ENCODE data around the gene ACTMAP. TPM values are rescaled to one million over a fixed set of nuclear protein-coding genes. Genes with fewer than 3 reads are reported as not detected.

The ACTMAP gene
- total and polyA plus RNA-seq, 4 donors, result 0.88 to 6.1 (median 3.7) TPM

- Histone ChIP-seq H3K4me3 (ENCODE audit: low read length in 2 of 2) (no peak overlapping the region), H3K36me3 (ENCODE audit: control insufficient read depth in 1 of 2, insufficient read depth in 2 of 2, low read length in 1 of 2) (peaks cover 4 to 9% of the 10 kb centered on the region in 2 donors), H3K4me1 (ENCODE audit: control insufficient read depth in 1 of 2, insufficient read depth in 2 of 2, low read length in 2 of 2) (no peaks in the 10 kb centered on the region), H3K9me3 (ENCODE audit: control insufficient read depth, low read length) (no peaks in the 10 kb centered on the region), H3K27me3 (ENCODE audit: control insufficient read depth in 1 of 2, insufficient read depth in 2 of 2, low read length in 1 of 2) (no peaks in the 10 kb centered on the region), H3K27ac (ENCODE audit: low read depth in 1 of 2, low read length in 2 of 2) (no peak overlapping the region)
- DNase-seq, result no peak
- 75 to 78% methylated on average over 9 of the region's 9 CpGs for WGBS, 2 donors
- intact Hi-C loops (cut with DNase I), result loop anchor here in 1 of 2 donors (5.0 kb wide), 1 partner anchor 43 kb away; the partner anchor contains the start of gene EGLN2
- ATAC-seq (ENCODE audit: low FRiP score), result no peak
Measured at GRCh38 chr19:40754611-40755247, 4.5 kb upstream of the ACTMAP start.

- Histone ChIP-seq H3K4me1 (ENCODE audit: control insufficient read depth in 1 of 2, insufficient read depth in 2 of 2, low read length in 2 of 2) (no peaks in the 10 kb centered on the region), H3K27ac (ENCODE audit: low read depth in 1 of 2, low read length in 2 of 2) (no peak overlapping the region), H3K27me3 (ENCODE audit: control insufficient read depth in 1 of 2, insufficient read depth in 2 of 2, low read length in 1 of 2) (no peaks in the 10 kb centered on the region), H3K9me3 (ENCODE audit: control insufficient read depth, low read length) (no peaks in the 10 kb centered on the region), H3K4me3 (ENCODE audit: low read length in 2 of 2) (no peak overlapping the region), H3K36me3 (ENCODE audit: control insufficient read depth in 1 of 2, insufficient read depth in 2 of 2, low read length in 1 of 2) (peaks cover 0 to under 1% of the 10 kb centered on the region in 2 donors)
- DNase-seq, result no peak
- intact Hi-C loops (cut with DNase I), result loop anchor here in 1 of 2 donors (5.0 kb wide), 1 partner anchor 45 kb away; the partner anchor contains the start of gene EGLN2
- ATAC-seq (ENCODE audit: low FRiP score), result no peak
- WGBS, 2 donors, result 79 to 83% methylated on average over 12 of the region's 12 CpGs
Measured at GRCh38 chr19:40752257-40752781, 2.0 kb upstream of the ACTMAP start.

- intact Hi-C loops (cut with DNase I), result loop anchor here (1.0 to 5.0 kb wide), 6 partner anchors 26 to 60 kb away; partner anchors contain the start of genes EGLN2 (in 2 of the 2), COQ8B (in 1 of the 2), ITPKC (in 1 of the 2) and NUMBL (in 1 of the 2)
- Histone ChIP-seq H3K27me3 (ENCODE audit: control insufficient read depth in 1 of 2, insufficient read depth in 2 of 2, low read length in 1 of 2) (no peaks in the 10 kb centered on the region), H3K36me3 (ENCODE audit: control insufficient read depth in 1 of 2, insufficient read depth in 2 of 2, low read length in 1 of 2) (no peaks in the 10 kb centered on the region), H3K27ac (ENCODE audit: low read depth in 1 of 2, low read length in 2 of 2) (peak within 1 kb of the TSS; percentile 62 to 82), H3K4me1 (ENCODE audit: control insufficient read depth in 1 of 2, insufficient read depth in 2 of 2, low read length in 2 of 2) (no peaks in the 10 kb centered on the region), H3K9me3 (ENCODE audit: control insufficient read depth, low read length) (no peaks in the 10 kb centered on the region), H3K4me3 (ENCODE audit: low read length in 2 of 2) (peak within 1 kb of the TSS; percentile 79 to 95)
- peak; percentile 98 for DNase-seq
- 1% methylated on average over 46 of the region's 46 CpGs for WGBS, 2 donors
- peak; percentile 94 for ATAC-seq (ENCODE audit: low FRiP score)
Measured at GRCh38 chr19:40750874-40751537, 729 bp upstream of the ACTMAP start, which contains the start of gene SNRPA. TSS of gene SNRPA (plus strand) at chr19:40751203. CDS start at chr19:40751409, 206 bp downstream.

- Histone ChIP-seq H3K4me1 (ENCODE audit: control insufficient read depth in 1 of 2, insufficient read depth in 2 of 2, low read length in 2 of 2) (no peaks in the 10 kb centered on the region), H3K27me3 (ENCODE audit: control insufficient read depth in 1 of 2, insufficient read depth in 2 of 2, low read length in 1 of 2) (no peaks in the 10 kb centered on the region), H3K4me3 (ENCODE audit: low read length in 2 of 2) (no peak overlapping the region), H3K27ac (ENCODE audit: low read depth in 1 of 2, low read length in 2 of 2) (no peak overlapping the region), H3K36me3 (ENCODE audit: control insufficient read depth in 1 of 2, insufficient read depth in 2 of 2, low read length in 1 of 2) (no peaks in the 10 kb centered on the region), H3K9me3 (ENCODE audit: control insufficient read depth, low read length) (no peaks in the 10 kb centered on the region)
- intact Hi-C loops (cut with DNase I), result no loop called here
- ATAC-seq (ENCODE audit: low FRiP score) (no peak), DNase-seq (no peak)
- 94 to 97% methylated on average over 7 of the region's 7 CpGs for WGBS, 2 donors
Measured at GRCh38 chr19:40747536-40747935, 2.7 kb downstream of the ACTMAP start.

GRCh38 chr19:40745402-40745780 is 4.9 kb downstream of the ACTMAP start:
- WGBS, 2 donors, result 76 to 77% methylated on average over 7 of the region's 7 CpGs
- Histone ChIP-seq H3K36me3 (ENCODE audit: control insufficient read depth in 1 of 2, insufficient read depth in 2 of 2, low read length in 1 of 2) (no peaks in the 10 kb centered on the region), H3K9me3 (ENCODE audit: control insufficient read depth, low read length) (no peaks in the 10 kb centered on the region), H3K27ac (ENCODE audit: low read depth in 1 of 2, low read length in 2 of 2) (peak overlapping the region in 1 of 2 donors; percentile 6), H3K4me1 (ENCODE audit: control insufficient read depth in 1 of 2, insufficient read depth in 2 of 2, low read length in 2 of 2) (no peaks in the 10 kb centered on the region), H3K4me3 (ENCODE audit: low read length in 2 of 2) (no peak overlapping the region), H3K27me3 (ENCODE audit: control insufficient read depth in 1 of 2, insufficient read depth in 2 of 2, low read length in 1 of 2) (no peaks in the 10 kb centered on the region)
- intact Hi-C loops (cut with DNase I), result no loop called here
- ATAC-seq (ENCODE audit: low FRiP score) (no peak), DNase-seq (no peak)

- Histone ChIP-seq H3K4me1 (ENCODE audit: control insufficient read depth in 1 of 2, insufficient read depth in 2 of 2, low read length in 2 of 2) (no peaks in the 10 kb centered on the region), H3K4me3 (ENCODE audit: low read length in 2 of 2) (no peak overlapping the region), H3K27me3 (ENCODE audit: control insufficient read depth in 1 of 2, insufficient read depth in 2 of 2, low read length in 1 of 2) (no peaks in the 10 kb centered on the region), H3K36me3 (ENCODE audit: control insufficient read depth in 1 of 2, insufficient read depth in 2 of 2, low read length in 1 of 2) (no peaks in the 10 kb centered on the region), H3K9me3 (ENCODE audit: control insufficient read depth, low read length) (no peaks in the 10 kb centered on the region), H3K27ac (ENCODE audit: low read depth in 1 of 2, low read length in 2 of 2) (peak overlapping the region in 1 of 2 donors; percentile 6)
- 65 to 73% methylated on average over 17 of the region's 17 CpGs for WGBS, 2 donors
- no peak for ATAC-seq (ENCODE audit: low FRiP score)
- no peak for DNase-seq
- intact Hi-C loops (cut with DNase I), result no loop called here
Measured at GRCh38 chr19:40744554-40745401, 5.5 kb downstream of the ACTMAP start.

- DNase-seq, result no peak
Measured at GRCh38 chr19:40743926-40744325, 6.4 kb downstream of the ACTMAP start.

GRCh38 chr19:40742886-40743285 is 7.4 kb downstream of the ACTMAP start:
- Histone ChIP-seq H3K27me3 (ENCODE audit: control insufficient read depth in 1 of 2, insufficient read depth in 2 of 2, low read length in 1 of 2) (no peaks in the 10 kb centered on the region), H3K27ac (ENCODE audit: low read depth in 1 of 2, low read length in 2 of 2) (no peak overlapping the region), H3K36me3 (ENCODE audit: control insufficient read depth in 1 of 2, insufficient read depth in 2 of 2, low read length in 1 of 2) (peaks cover 0 to 4% of the 10 kb centered on the region in 2 donors), H3K9me3 (ENCODE audit: control insufficient read depth, low read length) (no peaks in the 10 kb centered on the region), H3K4me3 (ENCODE audit: low read length in 2 of 2) (no peak overlapping the region), H3K4me1 (ENCODE audit: control insufficient read depth in 1 of 2, insufficient read depth in 2 of 2, low read length in 2 of 2) (no peaks in the 10 kb centered on the region)
- ATAC-seq (ENCODE audit: low FRiP score) (no peak), DNase-seq (no peak)
- WGBS, 2 donors, result 87 to 91% methylated on average over 12 of the region's 12 CpGs
- intact Hi-C loops (cut with DNase I), result no loop called here

More at GRCh38 chr19:40743926-40744325, 6.4 kb downstream of the ACTMAP start:
- no peak overlapping the region for H3K4me3 ChIP-seq (ENCODE audit: low read length in 2 of 2)
- ATAC-seq (ENCODE audit: low FRiP score), result no peak
- no peaks in the 10 kb centered on the region for H3K27me3 ChIP-seq (ENCODE audit: control insufficient read depth in 1 of 2, insufficient read depth in 2 of 2, low read length in 1 of 2)
- H3K27ac ChIP-seq (ENCODE audit: low read depth in 1 of 2, low read length in 2 of 2), result no peak overlapping the region
- WGBS, 2 donors, result 89 to 92% methylated on average over 10 of the region's 10 CpGs
- no peaks in the 10 kb centered on the region for H3K9me3 ChIP-seq (ENCODE audit: control insufficient read depth, low read length)
- peaks cover 0 to 4% of the 10 kb centered on the region in 2 donors for H3K36me3 ChIP-seq (ENCODE audit: control insufficient read depth in 1 of 2, insufficient read depth in 2 of 2, low read length in 1 of 2)
- intact Hi-C loops (cut with DNase I), result no loop called here
- H3K4me1 ChIP-seq (ENCODE audit: control insufficient read depth in 1 of 2, insufficient read depth in 2 of 2, low read length in 2 of 2), result no peaks in the 10 kb centered on the region

All from aorta (tissue), 5 donors.